ENCODE measurements around the gene PRUNE2. TPM values are rescaled to one million over a fixed set of nuclear protein-coding genes. Genes with fewer than 3 reads are reported as not detected.

Gene PRUNE2
- total RNA-seq, 1 experiment from 2014 or later: 3.5 TPM

DNA sequence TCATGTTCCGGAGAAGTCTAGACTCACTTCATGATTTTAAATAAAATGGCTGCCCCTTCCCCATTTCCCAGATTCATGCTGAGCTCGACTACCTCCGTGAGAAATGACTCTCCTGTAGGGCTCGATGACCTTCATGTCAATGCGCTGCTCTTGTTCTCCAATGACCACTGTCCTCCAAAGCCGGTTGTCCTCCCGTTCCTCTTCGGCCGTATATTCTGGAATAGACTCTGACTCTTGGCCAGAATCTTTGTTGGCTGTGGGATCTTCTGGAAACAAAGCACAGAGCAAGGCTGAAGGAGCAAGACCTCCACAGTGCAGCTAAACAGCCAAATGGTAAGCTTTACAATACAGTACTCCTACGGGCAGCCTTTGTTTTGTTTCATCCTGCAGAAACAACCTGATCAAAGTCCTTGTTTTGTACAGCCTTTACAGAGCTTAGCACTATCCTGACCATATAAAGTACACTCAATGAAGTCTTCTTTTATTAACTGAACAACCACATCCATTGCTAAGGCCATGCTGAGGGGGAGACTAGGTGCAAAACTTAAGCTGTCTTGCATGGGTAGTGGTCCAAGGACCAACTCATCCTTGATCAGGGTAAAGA lies 261.2 kb downstream of the PRUNE2 start:
- CTCF ChIA-PET: no interaction called here
- intact Hi-C loops (cut with micrococcal nuclease; ENCODE audit: unreplicated experiment): no loop called here
- no peak for DNase-seq
- no peaks in the 10 kb centered on the region for H3K36me3 ChIP-seq (ENCODE audit: control insufficient read depth, insufficient read depth, low read length)
- no peaks in the 10 kb centered on the region for H3K36me3 Mint-ChIP-seq (ENCODE audit: insufficient read depth, unreplicated experiment)
- no peak for TF ChIP-seq CTCF (IDR thresholded peaks at IDR 0.05; ENCODE audit: insufficient read depth in 1 of 2, low read depth in 1 of 2, low read length in 1 of 2, severe bottlenecking in 1 of 2, unreplicated experiment in 1 of 2)
- POLR2A ChIA-PET: no interaction called here
- no peak overlapping the region for H3K4me3 ChIP-seq (ENCODE audit: low read depth, low read length)
- H3K27me3 Mint-ChIP-seq (ENCODE audit: insufficient read depth, unreplicated experiment): no peaks in the 10 kb centered on the region
- no peaks in the 10 kb centered on the region for H3K27me3 ChIP-seq (replicated peaks; ENCODE audit: control insufficient read depth, insufficient read depth, low read length)
- no peaks in the 10 kb centered on the region for H3K9me3 ChIP-seq
- no peaks in the 10 kb centered on the region for H3K4me1 Mint-ChIP-seq (ENCODE audit: low read depth, unreplicated experiment)
- no peak overlapping the region for H3K4me3 Mint-ChIP-seq (ENCODE audit: unreplicated experiment)
- H3K9me3 Mint-ChIP-seq (ENCODE audit: unreplicated experiment): no peaks in the 10 kb centered on the region
- no peaks in the 10 kb centered on the region for H3K4me1 ChIP-seq
- H3K27ac Mint-ChIP-seq (ENCODE audit: unreplicated experiment): no peak overlapping the region
- BruUV-seq (replicated peaks): no TSS peak

- intact Hi-C loops (cut with micrococcal nuclease; ENCODE audit: unreplicated experiment): no loop called here
- no peak overlapping the region for H3K4me3 ChIP-seq (ENCODE audit: low read depth, low read length)
- H3K36me3 ChIP-seq (ENCODE audit: control insufficient read depth, insufficient read depth, low read length): no peaks in the 10 kb centered on the region
- Mint-ChIP-seq H3K4me1 (ENCODE audit: low read depth, unreplicated experiment) (no peaks in the 10 kb centered on the region), H3K27ac (ENCODE audit: unreplicated experiment) (no peak overlapping the region), H3K27me3 (ENCODE audit: insufficient read depth, unreplicated experiment) (no peaks in the 10 kb centered on the region), H3K9me3 (ENCODE audit: unreplicated experiment) (no peaks in the 10 kb centered on the region), H3K36me3 (ENCODE audit: insufficient read depth, unreplicated experiment) (no peaks in the 10 kb centered on the region), H3K4me3 (ENCODE audit: unreplicated experiment) (no peak overlapping the region)
- H3K9me3 ChIP-seq: no peaks in the 10 kb centered on the region
- BruUV-seq (replicated peaks): no TSS peak
- TF ChIP-seq CTCF (IDR thresholded peaks at IDR 0.05; ENCODE audit: insufficient read depth in 1 of 2, low read depth in 1 of 2, low read length in 1 of 2, severe bottlenecking in 1 of 2, unreplicated experiment in 1 of 2): no peak
- DNase-seq: no peak
- H3K27me3 ChIP-seq (replicated peaks; ENCODE audit: control insufficient read depth, insufficient read depth, low read length): no peaks in the 10 kb centered on the region
- ChIA-PET POLR2A (no interaction called here), CTCF (no interaction called here)
- no peaks in the 10 kb centered on the region for H3K4me1 ChIP-seq
Measured at GRCh38 chr9:76644171-76644570, 261.7 kb downstream of the PRUNE2 start.

- intact Hi-C loops (cut with micrococcal nuclease; ENCODE audit: unreplicated experiment): no loop called here
- ChIA-PET POLR2A (no interaction called here), CTCF (no interaction called here)
- Histone ChIP-seq H3K36me3 (ENCODE audit: control insufficient read depth, insufficient read depth, low read length) (no peaks in the 10 kb centered on the region), H3K27me3 (replicated peaks; ENCODE audit: control insufficient read depth, insufficient read depth, low read length) (no peaks in the 10 kb centered on the region), H3K4me3 (ENCODE audit: low read depth, low read length) (no peak overlapping the region), H3K4me1 (no peaks in the 10 kb centered on the region), H3K9me3 (no peaks in the 10 kb centered on the region)
- H3K4me3 Mint-ChIP-seq (ENCODE audit: unreplicated experiment): no peak overlapping the region
- no peak for DNase-seq
- no peaks in the 10 kb centered on the region for H3K9me3 Mint-ChIP-seq (ENCODE audit: unreplicated experiment)
- H3K4me1 Mint-ChIP-seq (ENCODE audit: low read depth, unreplicated experiment): no peaks in the 10 kb centered on the region
- TF ChIP-seq CTCF (IDR thresholded peaks at IDR 0.05; ENCODE audit: insufficient read depth in 1 of 2, low read depth in 1 of 2, low read length in 1 of 2, severe bottlenecking in 1 of 2, unreplicated experiment in 1 of 2): no peak
- no peaks in the 10 kb centered on the region for H3K36me3 Mint-ChIP-seq (ENCODE audit: insufficient read depth, unreplicated experiment)
- BruUV-seq (replicated peaks): no TSS peak
- no peaks in the 10 kb centered on the region for H3K27me3 Mint-ChIP-seq (ENCODE audit: insufficient read depth, unreplicated experiment)
- H3K27ac Mint-ChIP-seq (ENCODE audit: unreplicated experiment): no peak overlapping the region
Measured at GRCh38 chr9:76643399-76644117, 262.4 kb downstream of the PRUNE2 start.

All from Caco-2 (cell line).